Sigmoid colon (tissue), 4 donors: ENCODE results near the gene CENPQ.

Experiments
- CTCF ChIP-seq, 4 experiments: fragments of 450-650 bp in 3 of 4; fragments of 200-600 bp in 1 of 4; IDR thresholded peaks; one replicate each; pipeline ENCODE4 v1.5.1; 2016 to 2019; ENCODE audit warnings: antibody characterized with exemption in 4 of 4, mild to moderate bottlenecking in 3 of 4, moderate library complexity in 2 of 4
- EP300 ChIP-seq, 4 donors: sonication (generic); formaldehyde crosslinking; IDR thresholded peaks; one replicate each; pipeline ENCODE4 v1.6.1; 2017; ENCODE audit warnings: antibody characterized with exemption in 4 of 4
- POLR2A ChIP-seq, 2 donors: fragments of 450-650 bp; IDR thresholded peaks; one replicate each; pipeline ENCODE4 v1.6.1; 2016; ENCODE audit warnings: antibody characterized with exemption in 2 of 2, mild to moderate bottlenecking in 2 of 2, moderate library complexity in 2 of 2

GRCh38 chr6:49528571-49528970 is 65.4 kb downstream of the CENPQ start:
- TF ChIP-seq EP300 (IDR thresholded peaks at IDR 0.05): no peak
- TF ChIP-seq POLR2A (IDR thresholded peaks at IDR 0.05): no peak
- no peak for TF ChIP-seq CTCF (IDR thresholded peaks at IDR 0.05)
